HepG2 (cell line): ENCODE results near the gene NOL4L. TPM values are rescaled to one million over a fixed set of nuclear protein-coding genes. Genes with fewer than 3 reads are reported as not detected.
A peak's percentile ranks its signal among the peaks of the same experiment; 100 is the strongest.

Source experiments
- PCBP2 ChIP-seq: fragments of 200-400 bp; formaldehyde crosslinking; optimal IDR thresholded peaks from 2 replicates; pipeline ENCODE3; 2018; ENCODE audit warnings: low read length, low read depth; ENCODE audit not compliant: poor library complexity, severe bottlenecking
- RBM22 ChIP-seq: fragments of 200-400 bp; formaldehyde crosslinking; optimal IDR thresholded peaks from 2 replicates; pipeline ENCODE3; 2017; ENCODE audit warnings: mild to moderate bottlenecking, low read length, moderate library complexity
- ZKSCAN5 ChIP-seq: sonication (generic); formaldehyde crosslinking; IDR thresholded peaks from 2 replicates; pipeline ENCODE4 v1.5.1; 2020; ENCODE audit warnings: mild to moderate bottlenecking, missing genetic modification reagents
- ZNF20 ChIP-seq: sonication (generic); formaldehyde crosslinking; IDR thresholded peaks from 2 replicates; pipeline ENCODE4 v1.4.0; 2020; ENCODE audit warnings: mild to moderate bottlenecking, moderate library complexity, missing genetic modification reagents
- ZNF234 ChIP-seq: sonication (generic); formaldehyde crosslinking; conservative IDR thresholded peaks from 2 replicates; pipeline ENCODE4 v1.5.1; 2020; ENCODE audit warnings: mild to moderate bottlenecking, missing genetic modification reagents
- ZNF883 ChIP-seq: sonication (generic); formaldehyde crosslinking; IDR thresholded peaks from 2 replicates; pipeline ENCODE4 v1.5.1; 2020; ENCODE audit warnings: mild to moderate bottlenecking, missing genetic modification reagents; ENCODE audit errors: not compliant biosample characterization
- ZSCAN20 ChIP-seq: sonication (generic); formaldehyde crosslinking; IDR thresholded peaks from 2 replicates; pipeline ENCODE4 v1.4.0; 2020; ENCODE audit warnings: missing genetic modification reagents, mild to moderate bottlenecking, borderline replicate concordance
- polyA plus RNA-seq, 8 experiments: library from polyadenylated mRNA; depleted of rRNA in 3 of 8; stranded (reverse) in 7 of 8; unstranded in 1 of 8; fragments of >200 nt; fragmentation: Illumina TruSeq in 4 of 8; extraction: Trizol in 4 of 8; gene quantifications; 2 replicates each; pipeline versions ENCODE4 v1.2.1 to v1.2.3, GENCODE V29; 2011 to 2016; ENCODE audit warnings: low read depth in 4 of 8, missing spikeins in 1 of 8, mixed read lengths in 1 of 8; ENCODE audit not compliant: insufficient read depth in 1 of 8
- total RNA-seq, 5 experiments: library from RNA; depleted of rRNA; stranded (reverse); fragments of >200 nt; fragmentation: Illumina TruSeq; extraction: Trizol; gene quantifications; 2 replicates each; pipeline ENCODE4 v1.2.3, GENCODE V29; 2016; ENCODE audit warnings: low read depth in 1 of 5
- TF ChIP-seq, protein P1 (sequence below): sonication (generic); formaldehyde crosslinking; IDR thresholded peaks from 2 replicates; pipeline ENCODE4; 2020; ENCODE audit warnings: missing genetic modification reagents, mild to moderate bottlenecking, borderline replicate concordance
- TF ChIP-seq, protein P2 (sequence below): IDR thresholded peaks from 2 replicates; pipeline ENCODE4 v1.6.1; 2018; ENCODE audit warnings: missing genetic modification reagents, mild to moderate bottlenecking, missing compliant biosample characterization
- TF ChIP-seq, protein P3 (sequence below): sonication (generic); formaldehyde crosslinking; IDR thresholded peaks from 2 replicates; pipeline ENCODE4 v1.8.1; 2023; ENCODE audit warnings: mild to moderate bottlenecking, missing genetic modification reagents
- TF ChIP-seq, protein P4 (sequence below): sonication (generic); formaldehyde crosslinking; conservative IDR thresholded peaks from 2 replicates; pipeline ENCODE4 v1.4.0; 2020; ENCODE audit warnings: missing genetic modification reagents
- TF ChIP-seq, protein P5 (sequence below): sonication (generic); formaldehyde crosslinking; IDR thresholded peaks from 2 replicates; pipeline ENCODE4 v1.4.0; 2020; ENCODE audit warnings: mild to moderate bottlenecking, missing genetic modification reagents
- TF ChIP-seq, protein P6 (sequence below): sonication (generic); formaldehyde crosslinking; IDR thresholded peaks from 2 replicates; pipeline ENCODE4 v1.5.1; 2020; ENCODE audit warnings: mild to moderate bottlenecking, moderate library complexity, missing genetic modification reagents

The NOL4L gene
- total and polyA plus RNA-seq, 2 of the 13 experiments (the other 11 are each of a cell fraction or from before 2014, with no cell fraction given) = 16.6 to 35.4 TPM

DNA sequence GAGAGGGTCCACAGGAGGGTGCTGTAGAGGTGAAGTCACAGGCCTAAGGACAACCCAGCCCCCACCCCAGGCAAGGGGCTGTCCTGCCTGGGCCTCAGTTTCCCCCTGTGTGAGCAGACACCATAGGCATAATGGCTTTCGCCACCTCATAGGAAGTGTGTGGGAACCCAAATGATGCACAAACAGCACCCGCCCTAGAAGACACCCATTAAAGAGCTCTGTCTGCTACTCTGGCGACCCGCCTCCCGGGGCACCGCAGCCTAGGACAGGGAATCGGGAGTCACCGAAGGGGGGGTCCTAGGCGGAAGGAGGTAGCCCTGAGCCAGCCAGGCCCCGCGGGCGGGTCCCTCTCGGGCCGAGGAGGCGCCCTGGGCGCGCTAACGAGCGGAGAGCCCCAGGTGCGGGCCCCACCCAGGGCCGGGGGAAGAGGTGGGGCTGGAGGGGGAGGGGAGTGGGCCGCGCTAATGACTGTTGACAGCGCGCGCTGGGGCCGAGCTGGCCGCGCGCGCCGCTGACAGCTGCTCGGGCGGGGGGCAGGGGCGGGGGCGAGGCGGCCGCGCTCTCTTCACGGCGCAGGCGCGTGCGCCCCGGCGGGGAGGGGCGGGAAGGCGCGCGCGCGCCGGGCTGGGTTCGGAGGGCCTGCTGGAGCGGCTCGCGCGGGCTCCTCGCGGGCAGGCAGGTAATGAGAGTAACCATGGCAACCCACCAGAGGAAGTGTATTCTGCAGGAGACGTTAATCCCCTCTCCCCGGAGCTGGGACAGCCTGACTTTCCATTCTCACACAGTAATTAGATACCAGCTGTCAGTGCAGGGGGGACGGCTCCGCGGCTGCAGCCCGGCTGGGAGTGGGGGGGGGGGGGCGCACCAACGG, 48.9 kb downstream of the NOL4L start (continued):
- TF ChIP-seq, protein P1, sequence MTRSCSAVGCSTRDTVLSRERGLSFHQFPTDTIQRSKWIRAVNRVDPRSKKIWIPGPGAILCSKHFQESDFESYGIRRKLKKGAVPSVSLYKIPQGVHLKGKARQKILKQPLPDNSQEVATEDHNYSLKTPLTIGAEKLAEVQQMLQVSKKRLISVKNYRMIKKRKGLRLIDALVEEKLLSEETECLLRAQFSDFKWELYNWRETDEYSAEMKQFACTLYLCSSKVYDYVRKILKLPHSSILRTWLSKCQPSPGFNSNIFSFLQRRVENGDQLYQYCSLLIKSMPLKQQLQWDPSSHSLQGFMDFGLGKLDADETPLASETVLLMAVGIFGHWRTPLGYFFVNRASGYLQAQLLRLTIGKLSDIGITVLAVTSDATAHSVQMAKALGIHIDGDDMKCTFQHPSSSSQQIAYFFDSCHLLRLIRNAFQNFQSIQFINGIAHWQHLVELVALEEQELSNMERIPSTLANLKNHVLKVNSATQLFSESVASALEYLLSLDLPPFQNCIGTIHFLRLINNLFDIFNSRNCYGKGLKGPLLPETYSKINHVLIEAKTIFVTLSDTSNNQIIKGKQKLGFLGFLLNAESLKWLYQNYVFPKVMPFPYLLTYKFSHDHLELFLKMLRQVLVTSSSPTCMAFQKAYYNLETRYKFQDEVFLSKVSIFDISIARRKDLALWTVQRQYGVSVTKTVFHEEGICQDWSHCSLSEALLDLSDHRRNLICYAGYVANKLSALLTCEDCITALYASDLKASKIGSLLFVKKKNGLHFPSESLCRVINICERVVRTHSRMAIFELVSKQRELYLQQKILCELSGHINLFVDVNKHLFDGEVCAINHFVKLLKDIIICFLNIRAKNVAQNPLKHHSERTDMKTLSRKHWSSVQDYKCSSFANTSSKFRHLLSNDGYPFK = peak; percentile 52; the same call in 1 of the 2 replicates
- 0 out of 2 replicates have a peak, but pooled peaks have one; percentile 4 for TF ChIP-seq ZSCAN20 (CRISPR knock-in tag)
- TF ChIP-seq ZNF20 (CRISPR knock-in tag) = no peak
- TF ChIP-seq, protein P2, sequence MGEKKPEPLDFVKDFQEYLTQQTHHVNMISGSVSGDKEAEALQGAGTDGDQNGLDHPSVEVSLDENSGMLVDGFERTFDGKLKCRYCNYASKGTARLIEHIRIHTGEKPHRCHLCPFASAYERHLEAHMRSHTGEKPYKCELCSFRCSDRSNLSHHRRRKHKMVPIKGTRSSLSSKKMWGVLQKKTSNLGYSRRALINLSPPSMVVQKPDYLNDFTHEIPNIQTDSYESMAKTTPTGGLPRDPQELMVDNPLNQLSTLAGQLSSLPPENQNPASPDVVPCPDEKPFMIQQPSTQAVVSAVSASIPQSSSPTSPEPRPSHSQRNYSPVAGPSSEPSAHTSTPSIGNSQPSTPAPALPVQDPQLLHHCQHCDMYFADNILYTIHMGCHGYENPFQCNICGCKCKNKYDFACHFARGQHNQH (CRISPR knock-in tag) = 0 out of 2 replicates have a peak, but pooled peaks have one; percentile 26
- TF ChIP-seq PCBP2 = no peak
- TF ChIP-seq ZNF883 = peak; percentile 74
- TF ChIP-seq, protein P3, sequence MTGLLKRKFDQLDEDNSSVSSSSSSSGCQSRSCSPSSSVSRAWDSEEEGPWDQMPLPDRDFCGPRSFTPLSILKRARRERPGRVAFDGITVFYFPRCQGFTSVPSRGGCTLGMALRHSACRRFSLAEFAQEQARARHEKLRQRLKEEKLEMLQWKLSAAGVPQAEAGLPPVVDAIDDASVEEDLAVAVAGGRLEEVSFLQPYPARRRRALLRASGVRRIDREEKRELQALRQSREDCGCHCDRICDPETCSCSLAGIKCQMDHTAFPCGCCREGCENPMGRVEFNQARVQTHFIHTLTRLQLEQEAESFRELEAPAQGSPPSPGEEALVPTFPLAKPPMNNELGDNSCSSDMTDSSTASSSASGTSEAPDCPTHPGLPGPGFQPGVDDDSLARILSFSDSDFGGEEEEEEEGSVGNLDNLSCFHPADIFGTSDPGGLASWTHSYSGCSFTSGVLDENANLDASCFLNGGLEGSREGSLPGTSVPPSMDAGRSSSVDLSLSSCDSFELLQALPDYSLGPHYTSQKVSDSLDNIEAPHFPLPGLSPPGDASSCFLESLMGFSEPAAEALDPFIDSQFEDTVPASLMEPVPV (CRISPR knock-in tag) = 0 out of 2 replicates have a peak, but pooled peaks have one; percentile 39
- TF ChIP-seq, protein P4, sequence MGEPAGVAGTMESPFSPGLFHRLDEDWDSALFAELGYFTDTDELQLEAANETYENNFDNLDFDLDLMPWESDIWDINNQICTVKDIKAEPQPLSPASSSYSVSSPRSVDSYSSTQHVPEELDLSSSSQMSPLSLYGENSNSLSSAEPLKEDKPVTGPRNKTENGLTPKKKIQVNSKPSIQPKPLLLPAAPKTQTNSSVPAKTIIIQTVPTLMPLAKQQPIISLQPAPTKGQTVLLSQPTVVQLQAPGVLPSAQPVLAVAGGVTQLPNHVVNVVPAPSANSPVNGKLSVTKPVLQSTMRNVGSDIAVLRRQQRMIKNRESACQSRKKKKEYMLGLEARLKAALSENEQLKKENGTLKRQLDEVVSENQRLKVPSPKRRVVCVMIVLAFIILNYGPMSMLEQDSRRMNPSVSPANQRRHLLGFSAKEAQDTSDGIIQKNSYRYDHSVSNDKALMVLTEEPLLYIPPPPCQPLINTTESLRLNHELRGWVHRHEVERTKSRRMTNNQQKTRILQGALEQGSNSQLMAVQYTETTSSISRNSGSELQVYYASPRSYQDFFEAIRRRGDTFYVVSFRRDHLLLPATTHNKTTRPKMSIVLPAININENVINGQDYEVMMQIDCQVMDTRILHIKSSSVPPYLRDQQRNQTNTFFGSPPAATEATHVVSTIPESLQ = 0 out of 2 replicates have a peak, but pooled peaks have one; percentile 73
- TF ChIP-seq ZNF234 = no peak; the same call in 1 of the 2 replicates
- no peak for TF ChIP-seq RBM22
- TF ChIP-seq, protein P5, sequence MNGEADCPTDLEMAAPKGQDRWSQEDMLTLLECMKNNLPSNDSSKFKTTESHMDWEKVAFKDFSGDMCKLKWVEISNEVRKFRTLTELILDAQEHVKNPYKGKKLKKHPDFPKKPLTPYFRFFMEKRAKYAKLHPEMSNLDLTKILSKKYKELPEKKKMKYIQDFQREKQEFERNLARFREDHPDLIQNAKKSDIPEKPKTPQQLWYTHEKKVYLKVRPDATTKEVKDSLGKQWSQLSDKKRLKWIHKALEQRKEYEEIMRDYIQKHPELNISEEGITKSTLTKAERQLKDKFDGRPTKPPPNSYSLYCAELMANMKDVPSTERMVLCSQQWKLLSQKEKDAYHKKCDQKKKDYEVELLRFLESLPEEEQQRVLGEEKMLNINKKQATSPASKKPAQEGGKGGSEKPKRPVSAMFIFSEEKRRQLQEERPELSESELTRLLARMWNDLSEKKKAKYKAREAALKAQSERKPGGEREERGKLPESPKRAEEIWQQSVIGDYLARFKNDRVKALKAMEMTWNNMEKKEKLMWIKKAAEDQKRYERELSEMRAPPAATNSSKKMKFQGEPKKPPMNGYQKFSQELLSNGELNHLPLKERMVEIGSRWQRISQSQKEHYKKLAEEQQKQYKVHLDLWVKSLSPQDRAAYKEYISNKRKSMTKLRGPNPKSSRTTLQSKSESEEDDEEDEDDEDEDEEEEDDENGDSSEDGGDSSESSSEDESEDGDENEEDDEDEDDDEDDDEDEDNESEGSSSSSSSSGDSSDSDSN = peak; percentile 55
- no peak for TF ChIP-seq ZKSCAN5 (CRISPR knock-in tag)
- TF ChIP-seq, protein P6, sequence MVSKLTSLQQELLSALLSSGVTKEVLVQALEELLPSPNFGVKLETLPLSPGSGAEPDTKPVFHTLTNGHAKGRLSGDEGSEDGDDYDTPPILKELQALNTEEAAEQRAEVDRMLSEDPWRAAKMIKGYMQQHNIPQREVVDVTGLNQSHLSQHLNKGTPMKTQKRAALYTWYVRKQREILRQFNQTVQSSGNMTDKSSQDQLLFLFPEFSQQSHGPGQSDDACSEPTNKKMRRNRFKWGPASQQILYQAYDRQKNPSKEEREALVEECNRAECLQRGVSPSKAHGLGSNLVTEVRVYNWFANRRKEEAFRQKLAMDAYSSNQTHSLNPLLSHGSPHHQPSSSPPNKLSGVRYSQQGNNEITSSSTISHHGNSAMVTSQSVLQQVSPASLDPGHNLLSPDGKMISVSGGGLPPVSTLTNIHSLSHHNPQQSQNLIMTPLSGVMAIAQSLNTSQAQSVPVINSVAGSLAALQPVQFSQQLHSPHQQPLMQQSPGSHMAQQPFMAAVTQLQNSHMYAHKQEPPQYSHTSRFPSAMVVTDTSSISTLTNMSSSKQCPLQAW = peak; percentile 71
